DOHH2 (cell line): ENCODE measurements around the gene SLC6A3.

Experiments
- EZH2phosphoT487 ChIP-seq: fragments of 200-600 bp; sonication (generic); IDR thresholded peaks from 2 replicates; pipeline ENCODE4 v1.6.1; 2017; ENCODE audit warnings: borderline replicate concordance, mild to moderate bottlenecking, antibody characterized with exemption, low read length, moderate library complexity, mixed read lengths
- TF ChIP-seq, protein P1 (sequence below): fragments of 200-600 bp; sonication (generic); IDR thresholded peaks from one replicate; pipeline ENCODE4 v1.5.1; 2014; ENCODE audit warnings: antibody characterized with exemption, mild to moderate bottlenecking, low read depth, low read length; ENCODE audit not compliant: poor library complexity, severe bottlenecking

- TF ChIP-seq, protein P1, sequence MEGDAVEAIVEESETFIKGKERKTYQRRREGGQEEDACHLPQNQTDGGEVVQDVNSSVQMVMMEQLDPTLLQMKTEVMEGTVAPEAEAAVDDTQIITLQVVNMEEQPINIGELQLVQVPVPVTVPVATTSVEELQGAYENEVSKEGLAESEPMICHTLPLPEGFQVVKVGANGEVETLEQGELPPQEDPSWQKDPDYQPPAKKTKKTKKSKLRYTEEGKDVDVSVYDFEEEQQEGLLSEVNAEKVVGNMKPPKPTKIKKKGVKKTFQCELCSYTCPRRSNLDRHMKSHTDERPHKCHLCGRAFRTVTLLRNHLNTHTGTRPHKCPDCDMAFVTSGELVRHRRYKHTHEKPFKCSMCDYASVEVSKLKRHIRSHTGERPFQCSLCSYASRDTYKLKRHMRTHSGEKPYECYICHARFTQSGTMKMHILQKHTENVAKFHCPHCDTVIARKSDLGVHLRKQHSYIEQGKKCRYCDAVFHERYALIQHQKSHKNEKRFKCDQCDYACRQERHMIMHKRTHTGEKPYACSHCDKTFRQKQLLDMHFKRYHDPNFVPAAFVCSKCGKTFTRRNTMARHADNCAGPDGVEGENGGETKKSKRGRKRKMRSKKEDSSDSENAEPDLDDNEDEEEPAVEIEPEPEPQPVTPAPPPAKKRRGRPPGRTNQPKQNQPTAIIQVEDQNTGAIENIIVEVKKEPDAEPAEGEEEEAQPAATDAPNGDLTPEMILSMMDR: no peak
- no peak for TF ChIP-seq EZH2phosphoT487
Measured at GRCh38 chr5:1490376-1490775, 45.1 kb upstream of the SLC6A3 start.
